Endothelial cell (in vitro differentiated cells): ENCODE results near the gene NCK1. TPM values are rescaled to one million over a fixed set of nuclear protein-coding genes. Genes with fewer than 3 reads are reported as not detected.

Source experiments
- DNase-seq: peaks from one replicate; pipeline ENCODE4 v3.0.0; 2021; ENCODE audit warnings: low spot score
- H3K27ac Mint-ChIP-seq: one replicate; pipeline ENCODE4 v1.8.0; 2021; ENCODE audit warnings: mixed read lengths, inconsistent platforms; ENCODE audit not compliant: unreplicated experiment
- H3K27me3 Mint-ChIP-seq: one replicate; pipeline ENCODE4 v1.8.0; 2021; ENCODE audit warnings: mild to moderate bottlenecking, moderate library complexity, mixed read lengths, inconsistent platforms; ENCODE audit not compliant: unreplicated experiment
- H3K36me3 Mint-ChIP-seq: one replicate; pipeline ENCODE4 v1.8.0; 2021; ENCODE audit warnings: mild to moderate bottlenecking, low read depth, mixed read lengths, inconsistent platforms; ENCODE audit not compliant: unreplicated experiment
- H3K4me1 Mint-ChIP-seq: one replicate; pipeline ENCODE4 v1.8.0; 2021; ENCODE audit warnings: mild to moderate bottlenecking, mixed read lengths, inconsistent platforms; ENCODE audit not compliant: unreplicated experiment
- H3K4me3 Mint-ChIP-seq: one replicate; pipeline ENCODE4 v1.8.0; 2021; ENCODE audit warnings: mild to moderate bottlenecking, mixed read lengths, inconsistent platforms; ENCODE audit not compliant: unreplicated experiment
- H3K9me3 Mint-ChIP-seq: one replicate; pipeline ENCODE4 v1.8.0; 2021; ENCODE audit warnings: mixed read lengths, inconsistent platforms; ENCODE audit not compliant: unreplicated experiment
- total RNA-seq: library from RNA; stranded (reverse); fragmentation: NEBNext Ultra II Directional; extraction: Animal tissue kit (Norgen Biotek cat#: 25700); gene quantifications from one replicate; pipeline ENCODE4 v1.2.1, GENCODE V29; 2021; ENCODE audit not compliant: unreplicated experiment
- TF ChIP-seq, protein P1 (sequence below): fragments of 200-600 bp; sonication (generic); IDR thresholded peaks from one replicate; pipeline ENCODE4 v1.5.0; 2021; ENCODE audit warnings: antibody characterized with exemption; ENCODE audit not compliant: unreplicated experiment

The NCK1 gene
- total RNA-seq, 1 donor from 2014 or later = 53.9 TPM

DNA sequence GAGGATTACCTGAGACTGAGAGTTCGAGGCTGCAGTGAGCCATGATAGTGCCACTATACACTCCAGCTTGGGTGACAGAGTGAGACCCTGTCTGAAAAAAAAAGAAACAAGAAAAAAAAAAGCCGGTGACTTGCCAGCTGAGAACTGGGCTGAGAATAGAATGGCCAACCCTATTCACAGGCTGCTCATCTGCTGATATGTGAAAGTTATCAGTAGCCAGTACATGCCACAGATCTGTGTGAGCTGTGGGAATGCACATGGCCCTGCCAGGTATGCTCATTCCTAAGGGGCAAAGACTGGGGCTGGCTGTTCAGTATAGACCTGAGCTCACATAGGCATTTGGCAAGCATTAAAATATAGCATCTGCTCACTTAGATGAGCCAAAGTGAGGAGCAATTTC lies 126.6 kb downstream of the NCK1 start:
- peaks cover 24% of the 10 kb centered on the region for H3K36me3 Mint-ChIP-seq
- H3K4me1 Mint-ChIP-seq = peaks cover 11% of the 10 kb centered on the region
- TF ChIP-seq, protein P1, sequence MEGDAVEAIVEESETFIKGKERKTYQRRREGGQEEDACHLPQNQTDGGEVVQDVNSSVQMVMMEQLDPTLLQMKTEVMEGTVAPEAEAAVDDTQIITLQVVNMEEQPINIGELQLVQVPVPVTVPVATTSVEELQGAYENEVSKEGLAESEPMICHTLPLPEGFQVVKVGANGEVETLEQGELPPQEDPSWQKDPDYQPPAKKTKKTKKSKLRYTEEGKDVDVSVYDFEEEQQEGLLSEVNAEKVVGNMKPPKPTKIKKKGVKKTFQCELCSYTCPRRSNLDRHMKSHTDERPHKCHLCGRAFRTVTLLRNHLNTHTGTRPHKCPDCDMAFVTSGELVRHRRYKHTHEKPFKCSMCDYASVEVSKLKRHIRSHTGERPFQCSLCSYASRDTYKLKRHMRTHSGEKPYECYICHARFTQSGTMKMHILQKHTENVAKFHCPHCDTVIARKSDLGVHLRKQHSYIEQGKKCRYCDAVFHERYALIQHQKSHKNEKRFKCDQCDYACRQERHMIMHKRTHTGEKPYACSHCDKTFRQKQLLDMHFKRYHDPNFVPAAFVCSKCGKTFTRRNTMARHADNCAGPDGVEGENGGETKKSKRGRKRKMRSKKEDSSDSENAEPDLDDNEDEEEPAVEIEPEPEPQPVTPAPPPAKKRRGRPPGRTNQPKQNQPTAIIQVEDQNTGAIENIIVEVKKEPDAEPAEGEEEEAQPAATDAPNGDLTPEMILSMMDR = no peak
- H3K27ac Mint-ChIP-seq = no peak overlapping the region
- peaks cover 15% of the 10 kb centered on the region for H3K27me3 Mint-ChIP-seq
- no peaks in the 10 kb centered on the region for H3K9me3 Mint-ChIP-seq
- peak overlapping the region; percentile 11 for H3K4me3 Mint-ChIP-seq
- no peak for DNase-seq

DNA sequence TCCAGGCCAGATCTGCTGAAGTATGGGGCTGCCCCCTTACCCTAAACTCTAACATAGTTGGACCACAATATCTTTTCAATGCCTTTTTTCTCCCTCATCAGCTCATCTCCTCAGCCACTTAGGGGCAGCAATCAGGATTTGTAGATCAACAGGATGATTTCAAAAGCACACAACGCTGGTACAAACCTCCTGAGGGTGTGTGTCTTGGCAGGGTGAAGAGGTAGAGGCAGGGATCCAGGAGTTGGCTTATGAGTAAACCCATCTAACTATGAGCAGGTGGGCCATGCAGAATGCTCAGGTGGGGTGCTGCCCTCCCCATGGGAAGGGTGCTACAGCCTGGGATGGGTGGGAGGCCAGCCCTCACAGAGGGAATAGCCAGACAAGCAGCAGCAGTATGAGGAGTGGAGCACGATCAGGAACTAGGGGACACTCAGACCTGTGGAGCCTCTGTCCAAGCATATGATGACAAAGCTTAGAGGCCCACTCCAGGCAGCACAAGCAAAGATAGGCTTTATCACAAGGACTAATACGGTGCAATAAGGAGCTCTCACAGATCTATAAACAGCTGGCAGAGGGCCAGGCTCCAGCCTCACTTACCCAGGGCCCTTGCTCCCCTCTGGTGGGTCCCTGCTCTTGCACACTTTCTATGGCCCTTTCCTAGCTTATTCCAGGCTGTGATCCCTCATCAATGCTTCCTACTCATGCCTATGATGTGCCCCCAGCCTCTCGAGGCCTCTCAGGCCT lies 127.9 kb downstream of the NCK1 start:
- no peak for DNase-seq
- Mint-ChIP-seq H3K27ac (no peak overlapping the region), H3K4me1 (peaks cover under 1% of the 10 kb centered on the region), H3K36me3 (peaks cover 18% of the 10 kb centered on the region), H3K9me3 (no peaks in the 10 kb centered on the region), H3K4me3 (no peak overlapping the region), H3K27me3 (peaks cover 10% of the 10 kb centered on the region)
- TF ChIP-seq, protein P1 = no peak

DNA sequence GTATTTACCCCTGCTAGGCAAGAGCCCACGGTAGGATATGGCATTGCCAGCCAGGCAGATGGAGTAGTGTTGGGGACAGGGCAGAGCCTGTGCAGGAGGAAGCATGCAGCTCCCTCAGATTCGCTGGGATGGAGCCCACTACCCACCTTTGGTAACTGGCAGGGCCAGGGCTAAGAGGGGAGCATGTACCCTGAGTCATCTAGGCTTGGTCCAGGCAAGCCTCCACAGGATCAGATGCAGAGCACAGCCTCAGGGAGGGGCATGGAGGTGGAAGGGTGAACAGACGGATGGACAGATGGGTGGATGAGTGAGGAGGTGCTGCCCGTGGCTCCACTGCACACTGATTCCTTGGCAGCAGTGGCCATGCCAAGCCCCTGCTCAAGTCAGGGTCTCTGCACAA lies 128.8 kb downstream of the NCK1 start:
- TF ChIP-seq, protein P1 = no peak
- H3K27ac Mint-ChIP-seq = no peak overlapping the region
- peaks cover 15% of the 10 kb centered on the region for H3K36me3 Mint-ChIP-seq
- peaks cover 10% of the 10 kb centered on the region for H3K27me3 Mint-ChIP-seq
- no peaks in the 10 kb centered on the region for H3K9me3 Mint-ChIP-seq
- no peaks in the 10 kb centered on the region for H3K4me1 Mint-ChIP-seq
- no peak for DNase-seq
- H3K4me3 Mint-ChIP-seq = no peak overlapping the region

DNA sequence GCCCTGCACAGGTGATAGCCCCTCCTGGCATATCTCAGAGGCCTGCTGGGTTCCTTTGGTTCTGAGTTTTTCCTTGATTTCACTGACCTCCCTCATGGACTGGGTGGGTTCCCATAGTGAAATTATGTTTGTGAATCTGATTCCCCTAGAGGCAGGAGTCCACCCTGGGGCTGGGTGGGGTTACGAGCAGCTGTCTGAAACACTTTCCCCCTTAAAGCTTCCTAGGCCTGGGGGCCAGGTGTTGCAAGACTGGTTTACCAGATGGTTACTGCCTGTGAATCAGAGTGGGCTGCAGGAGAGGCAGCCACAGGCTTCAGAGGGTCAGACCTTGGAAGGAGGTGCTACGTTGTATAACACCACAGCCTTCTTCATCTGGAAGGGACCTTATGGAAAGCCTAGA lies 130.1 kb downstream of the NCK1 start:
- H3K4me3 Mint-ChIP-seq = no peak overlapping the region
- H3K4me1 Mint-ChIP-seq = no peaks in the 10 kb centered on the region
- DNase-seq = no peak
- H3K27ac Mint-ChIP-seq = no peak overlapping the region
- TF ChIP-seq, protein P1 = no peak
- H3K27me3 Mint-ChIP-seq = peaks cover 8% of the 10 kb centered on the region
- no peaks in the 10 kb centered on the region for H3K9me3 Mint-ChIP-seq
- H3K36me3 Mint-ChIP-seq = peaks cover 6% of the 10 kb centered on the region

DNA sequence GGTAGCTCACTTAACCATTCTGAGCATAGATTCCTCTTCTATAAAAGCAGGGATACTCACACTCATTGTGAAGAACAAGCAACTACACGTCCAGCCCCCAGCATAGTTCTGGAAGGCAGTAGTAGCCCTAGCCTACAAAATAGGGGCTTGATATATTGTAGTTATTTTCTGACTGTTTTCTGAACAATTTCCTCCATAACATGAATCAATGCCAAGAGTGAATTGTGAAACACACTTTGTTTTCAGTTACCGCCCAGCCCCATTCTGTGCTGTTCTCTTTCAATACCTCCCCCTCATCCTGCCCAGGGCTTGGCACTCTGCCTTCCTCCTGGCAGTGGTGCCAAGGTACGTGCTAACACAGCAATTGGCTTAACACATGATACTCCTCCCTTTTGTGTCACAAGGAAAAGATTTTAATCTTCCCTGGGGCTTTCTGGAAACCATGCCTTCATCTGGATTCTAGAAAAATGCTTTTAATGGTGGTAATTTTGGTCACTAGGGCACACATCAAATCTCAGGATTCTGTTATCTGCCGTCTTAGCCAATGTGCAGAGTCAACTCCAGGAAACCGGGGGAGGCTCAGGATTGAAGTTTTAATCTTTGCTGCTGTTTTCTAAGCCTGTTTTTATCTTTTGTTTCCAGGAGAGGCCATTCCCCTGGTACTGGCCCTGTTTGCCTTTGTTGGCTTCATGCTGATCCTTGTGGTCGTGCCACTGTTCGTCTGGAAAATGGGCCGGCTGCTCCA lies 132.9 kb downstream of the NCK1 start:
- Mint-ChIP-seq H3K27me3 (peaks cover 5% of the 10 kb centered on the region), H3K4me3 (no peak overlapping the region), H3K27ac (no peak overlapping the region), H3K9me3 (no peaks in the 10 kb centered on the region), H3K36me3 (no peaks in the 10 kb centered on the region), H3K4me1 (no peaks in the 10 kb centered on the region)
- no peak for DNase-seq
- TF ChIP-seq, protein P1 = no peak
